ENCODE measurements around the gene EPM2A. TPM values are rescaled to one million over a fixed set of nuclear protein-coding genes. Genes with fewer than 3 reads are reported as not detected.
"Not testable (repeated sequence)": the region's sequence is repeated elsewhere in the genome, so short reads cannot be mapped to it uniquely, and the experiment has no call there.

Gene EPM2A
- total RNA-seq, 1 experiment from 2014 or later, result 6.4 TPM

GRCh38 chr6:145744619-145745018 is 9.3 kb upstream of the EPM2A start:
- H3K9me3 ChIP-seq (ENCODE audit: control insufficient read depth in 1 of 2, insufficient read depth in 1 of 2, low read depth in 1 of 2, low read length in 2 of 2), result no peaks in the 10 kb centered on the region
- intact Hi-C loops (cut with micrococcal nuclease), result no loop called here
- H3K9ac ChIP-seq (ENCODE audit: low read length), result no peak overlapping the region
- no peak for DNase-seq (ENCODE audit: low read depth, low spot score)
- peaks cover 3% of the 10 kb centered on the region in 2 experiments for H3K4me1 ChIP-seq (ENCODE audit: control insufficient read depth in 1 of 2, insufficient read depth in 2 of 2, low read length in 2 of 2)
- H4K20me1 ChIP-seq (ENCODE audit: insufficient read depth), result no peaks in the 10 kb centered on the region
- H3K27ac ChIP-seq (ENCODE audit: low read depth, low read length), result no peak overlapping the region
- H3K27me3 ChIP-seq (ENCODE audit: insufficient read depth, low read length), result no peaks in the 10 kb centered on the region
- no peak overlapping the region for H3K4me2 ChIP-seq (ENCODE audit: low read length)
- no peak overlapping the region for H3K4me3 ChIP-seq (replicated peaks in 1 of 2; ENCODE audit: low read depth in 1 of 2, low read length in 2 of 2)
- no peak overlapping the region for H2AFZ ChIP-seq (ENCODE audit: low read depth, low read length, poor library complexity, severe bottlenecking)
- BruUV-seq (replicated peaks), result no TSS peak
- TF ChIP-seq RAD21 (IDR thresholded peaks at IDR 0.05; ENCODE audit: low read depth) (no peak), ZFX (IDR thresholded peaks at IDR 0.05) (no peak)
- H3K9me2 ChIP-seq (ENCODE audit: insufficient read depth), result no peaks in the 10 kb centered on the region; the same call in 1 of the 2 replicates
- no peaks in the 10 kb centered on the region for H3K36me3 ChIP-seq (ENCODE audit: control insufficient read depth in 1 of 2, insufficient read depth in 2 of 2, low read length in 2 of 2)
- no peaks in the 10 kb centered on the region for H3K79me2 ChIP-seq (ENCODE audit: insufficient read depth, low read length)
- ATAC-seq, result no peak
- ChIA-PET POLR2A (no interaction called here), RAD21 (ENCODE audit: low non-redundant PET in 1 of 2, low total read pairs in 2 of 2, uncharacterized antibody in 2 of 2, unreplicated experiment in 2 of 2) (no interaction called here), CTCF (no interaction called here)

DNA sequence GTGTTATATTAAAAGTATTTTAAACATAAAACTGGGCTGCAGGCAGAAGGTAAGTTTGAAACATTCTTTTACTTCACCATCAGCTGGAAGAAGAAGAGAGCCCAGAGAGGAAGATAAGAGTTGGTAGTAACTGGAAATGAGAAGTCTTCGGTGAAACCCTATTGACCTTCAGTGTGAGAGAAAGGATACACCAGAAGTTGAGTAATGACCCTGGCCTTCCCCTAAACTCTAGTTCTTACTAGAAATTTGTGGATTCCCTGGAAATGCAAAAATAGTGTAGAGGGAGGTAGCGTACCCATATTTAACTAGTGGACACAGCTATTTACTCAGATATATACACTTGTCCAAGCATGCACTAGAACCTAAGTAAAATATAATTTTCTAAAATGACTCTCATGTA is 8.0 kb upstream of the EPM2A start:
- no peaks in the 10 kb centered on the region for H3K9me3 ChIP-seq (ENCODE audit: control insufficient read depth in 1 of 2, insufficient read depth in 1 of 2, low read depth in 1 of 2, low read length in 2 of 2)
- no peaks in the 10 kb centered on the region for H3K4me1 ChIP-seq (ENCODE audit: control insufficient read depth in 1 of 2, insufficient read depth in 2 of 2, low read length in 2 of 2)
- no peaks in the 10 kb centered on the region for H3K9me2 ChIP-seq (ENCODE audit: insufficient read depth)
- ChIA-PET RAD21 (ENCODE audit: low non-redundant PET in 1 of 2, low total read pairs in 2 of 2, uncharacterized antibody in 2 of 2, unreplicated experiment in 2 of 2) (no interaction called here), CTCF (no interaction called here), POLR2A (no interaction called here)
- no peak overlapping the region for H2AFZ ChIP-seq (ENCODE audit: low read depth, low read length, poor library complexity, severe bottlenecking)
- intact Hi-C loops (cut with micrococcal nuclease), result no loop called here
- ATAC-seq, result no peak
- no peaks in the 10 kb centered on the region for H3K79me2 ChIP-seq (ENCODE audit: insufficient read depth, low read length)
- no peak overlapping the region for H3K9ac ChIP-seq (ENCODE audit: low read length)
- H3K27me3 ChIP-seq (ENCODE audit: insufficient read depth, low read length), result no peaks in the 10 kb centered on the region
- H3K4me3 ChIP-seq (replicated peaks in 1 of 2; ENCODE audit: low read depth in 1 of 2, low read length in 2 of 2), result no peak overlapping the region
- H3K27ac ChIP-seq (ENCODE audit: low read depth, low read length), result no peak overlapping the region
- BruUV-seq (replicated peaks), result no TSS peak
- no peaks in the 10 kb centered on the region for H3K36me3 ChIP-seq (ENCODE audit: control insufficient read depth in 1 of 2, insufficient read depth in 2 of 2, low read length in 2 of 2)
- no peak overlapping the region for H3K4me2 ChIP-seq (ENCODE audit: low read length)
- DNase-seq (ENCODE audit: low read depth, low spot score), result no peak
- H4K20me1 ChIP-seq (ENCODE audit: insufficient read depth), result no peaks in the 10 kb centered on the region
- TF ChIP-seq ZNF274 (IDR thresholded peaks at IDR 0.05; ENCODE audit: low read depth, low read length), result no peak
- TF ChIP-seq EZH2 (IDR thresholded peaks at IDR 0.05), result no peak
- TF ChIP-seq TCF7L2 (IDR thresholded peaks at IDR 0.05; ENCODE audit: borderline replicate concordance, extremely low read depth, insufficient read depth, insufficient read length), result no peak
- no peak for TF ChIP-seq FOSL1 (IDR thresholded peaks at IDR 0.05; ENCODE audit: low read depth)
- TF ChIP-seq CEBPB (IDR thresholded peaks at IDR 0.05; ENCODE audit: low read depth), result no peak
- TF ChIP-seq RAD21 (IDR thresholded peaks at IDR 0.05; ENCODE audit: low read depth), result no peak
- no peak for TF ChIP-seq EZH2phosphoT487 (IDR thresholded peaks at IDR 0.05; ENCODE audit: borderline replicate concordance)
- no peak for TF ChIP-seq POLR2AphosphoS5 (IDR thresholded peaks at IDR 0.05; ENCODE audit: low read depth, low read length)
- TF ChIP-seq SP1 (IDR thresholded peaks at IDR 0.05; ENCODE audit: low read depth), result no peak
- no peak for TF ChIP-seq CBX3 (IDR thresholded peaks at IDR 0.05; ENCODE audit: low read depth)
- TF ChIP-seq, protein P1, sequence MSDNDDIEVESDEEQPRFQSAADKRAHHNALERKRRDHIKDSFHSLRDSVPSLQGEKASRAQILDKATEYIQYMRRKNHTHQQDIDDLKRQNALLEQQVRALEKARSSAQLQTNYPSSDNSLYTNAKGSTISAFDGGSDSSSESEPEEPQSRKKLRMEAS (IDR thresholded peaks at IDR 0.05), result no peak
- no peak for TF ChIP-seq SIN3A (IDR thresholded peaks at IDR 0.05; ENCODE audit: low read depth)
- TF ChIP-seq POLR2A (IDR thresholded peaks at IDR 0.05; ENCODE audit: borderline replicate concordance, extremely low read depth, insufficient read depth, insufficient read length), result no peak

DNA sequence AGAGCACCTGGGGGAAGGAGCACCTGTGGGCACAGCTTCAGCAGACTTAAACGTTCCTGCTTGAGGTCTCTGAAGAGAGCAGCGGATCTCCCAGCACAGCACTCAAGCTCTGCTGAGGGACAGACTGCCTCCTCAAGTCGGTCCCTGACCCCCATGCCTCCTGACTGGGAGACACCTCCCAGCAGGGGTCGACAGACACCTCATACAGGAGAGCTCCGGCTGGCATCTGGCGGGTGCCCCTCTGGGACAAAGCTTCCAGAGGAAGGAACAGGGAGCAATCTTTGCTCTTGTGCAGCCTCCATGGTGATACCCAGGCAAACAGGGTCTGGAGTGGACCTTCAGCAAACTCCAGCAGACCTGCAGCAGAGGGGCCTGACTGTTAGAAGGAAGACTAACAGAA is 7.2 kb upstream of the EPM2A start:
- POLR2A ChIA-PET; intact Hi-C loops (cut with micrococcal nuclease); CTCF ChIA-PET: not testable (repeated sequence)

More for the DNA sequence above, 7.2 kb upstream of the EPM2A start:
- H3K9me3 ChIP-seq (ENCODE audit: control insufficient read depth in 1 of 2, insufficient read depth in 1 of 2, low read depth in 1 of 2, low read length in 2 of 2); BruUV-seq (replicated peaks); H3K4me1 ChIP-seq (ENCODE audit: control insufficient read depth in 1 of 2, insufficient read depth in 2 of 2, low read length in 2 of 2); H2AFZ ChIP-seq (ENCODE audit: low read depth, low read length, poor library complexity, severe bottlenecking); H3K27ac ChIP-seq (ENCODE audit: low read depth, low read length); H3K9ac ChIP-seq (ENCODE audit: low read length); H3K79me2 ChIP-seq (ENCODE audit: insufficient read depth, low read length); ATAC-seq; H3K4me3 ChIP-seq (replicated peaks in 1 of 2; ENCODE audit: low read depth in 1 of 2, low read length in 2 of 2); H3K36me3 ChIP-seq (ENCODE audit: control insufficient read depth in 1 of 2, insufficient read depth in 2 of 2, low read length in 2 of 2); H3K4me2 ChIP-seq (ENCODE audit: low read length); RAD21 ChIA-PET (ENCODE audit: low non-redundant PET in 1 of 2, low total read pairs in 2 of 2, uncharacterized antibody in 2 of 2, unreplicated experiment in 2 of 2); H4K20me1 ChIP-seq (ENCODE audit: insufficient read depth); H3K27me3 ChIP-seq (ENCODE audit: insufficient read depth, low read length); DNase-seq (ENCODE audit: low read depth, low spot score); H3K9me2 ChIP-seq (ENCODE audit: insufficient read depth): not testable (repeated sequence)
